ENCODE results near the gene DCLK1. TPM values are rescaled to one million over a fixed set of nuclear protein-coding genes. Genes with fewer than 3 reads are reported as not detected.

DCLK1 gene
- total RNA-seq, 6 experiments from 2014 or later = 0.07 to 0.12 (median 0.10) TPM; not detected in 2

GRCh38 chr13:35940734-35941133 is 190.4 kb downstream of the DCLK1 start:
- Histone ChIP-seq H3K27me3 (no peaks in the 10 kb centered on the region), H3K4me1 (no peaks in the 10 kb centered on the region), H3K9me3 (no peaks in the 10 kb centered on the region), H3K4me3 (no peak overlapping the region), H3K27ac (no peak overlapping the region), H3K36me3 (no peaks in the 10 kb centered on the region)
- intact Hi-C loops (cut with DNase I) = no loop called here
- ATAC-seq = no peak
- WGBS (ENCODE audit: insufficient coverage, low coverage, low lambda C conversion rate, missing lambda C conversion rate) = 48% methylated on average over 4 of the region's 4 CpGs
- TF ChIP-seq CTCF (IDR thresholded peaks at IDR 0.05) (no peak), POLR2A (IDR thresholded peaks at IDR 0.05) (no peak)
- no peak for DNase-seq

- no peaks in the 10 kb centered on the region for H3K27me3 ChIP-seq
- intact Hi-C loops (cut with DNase I) = no loop called here
- no peak for ATAC-seq
- H3K4me1 ChIP-seq = no peaks in the 10 kb centered on the region
- no peaks in the 10 kb centered on the region for H3K9me3 ChIP-seq
- TF ChIP-seq POLR2A (IDR thresholded peaks at IDR 0.05) = no peak
- no peak for TF ChIP-seq CTCF (IDR thresholded peaks at IDR 0.05)
- WGBS (ENCODE audit: insufficient coverage, low coverage, low lambda C conversion rate, missing lambda C conversion rate) = 52% methylated on average over 3 of the region's 3 CpGs
- H3K4me3 ChIP-seq = no peak overlapping the region
- H3K27ac ChIP-seq = no peak overlapping the region
- no peaks in the 10 kb centered on the region for H3K36me3 ChIP-seq
- no peak for DNase-seq
Observed at GRCh38 chr13:35936246-35936978, 194.8 kb downstream of the DCLK1 start.

- no peak overlapping the region for H3K4me3 ChIP-seq
- WGBS (ENCODE audit: insufficient coverage, low coverage, low lambda C conversion rate, missing lambda C conversion rate) = 43% methylated on average over 4 of the region's 4 CpGs
- H3K4me1 ChIP-seq = no peaks in the 10 kb centered on the region
- H3K36me3 ChIP-seq = no peaks in the 10 kb centered on the region
- TF ChIP-seq POLR2A (IDR thresholded peaks at IDR 0.05) (no peak), CTCF (IDR thresholded peaks at IDR 0.05) (no peak)
- H3K9me3 ChIP-seq = no peaks in the 10 kb centered on the region
- intact Hi-C loops (cut with DNase I) = no loop called here
- ATAC-seq (no peak), DNase-seq (no peak)
- no peaks in the 10 kb centered on the region for H3K27me3 ChIP-seq
- no peak overlapping the region for H3K27ac ChIP-seq
Observed at GRCh38 chr13:35930665-35931631, 200.2 kb downstream of the DCLK1 start.

GRCh38 chr13:35927567-35928021 is 203.6 kb downstream of the DCLK1 start:
- WGBS (ENCODE audit: insufficient coverage, low coverage, low lambda C conversion rate, missing lambda C conversion rate) = 30% methylated on average over 2 of the region's 4 CpGs
- H3K27me3 ChIP-seq = no peaks in the 10 kb centered on the region
- no peaks in the 10 kb centered on the region for H3K9me3 ChIP-seq
- H3K4me1 ChIP-seq = no peaks in the 10 kb centered on the region
- intact Hi-C loops (cut with DNase I) = no loop called here
- peak overlapping the region in 1 of 3 donors; percentile 12 for H3K27ac ChIP-seq
- no peak for TF ChIP-seq CTCF (IDR thresholded peaks at IDR 0.05)
- TF ChIP-seq POLR2A (IDR thresholded peaks at IDR 0.05) = no peak
- no peak overlapping the region for H3K4me3 ChIP-seq
- no peaks in the 10 kb centered on the region for H3K36me3 ChIP-seq
- DNase-seq (no peak), ATAC-seq (peak; percentile 36 to 78 (median 51))

All from right lobe of liver (tissue), 6 donors.